DND-41 (cell line): Measurements from ENCODE around the gene DNER.

Experiments
- EZH2 ChIP-seq: IDR thresholded peaks from 3 replicates; pipeline ENCODE4 v1.6.1; 2012; ENCODE audit warnings: borderline replicate concordance, low read depth, mild to moderate bottlenecking, moderate library complexity, low read length, inconsistent platforms; ENCODE audit not compliant: severe bottlenecking
- TF ChIP-seq, protein P1 (sequence below): IDR thresholded peaks from 2 replicates; pipeline ENCODE4 v1.5.1; 2012; ENCODE audit warnings: borderline replicate concordance, low read length, moderate library complexity, mild to moderate bottlenecking; ENCODE audit not compliant: poor library complexity, severe bottlenecking; ENCODE audit errors: extremely low read depth

GRCh38 chr2:229731916-229732315 lies 17.6 kb upstream of the DNER start:
- TF ChIP-seq, protein P1, sequence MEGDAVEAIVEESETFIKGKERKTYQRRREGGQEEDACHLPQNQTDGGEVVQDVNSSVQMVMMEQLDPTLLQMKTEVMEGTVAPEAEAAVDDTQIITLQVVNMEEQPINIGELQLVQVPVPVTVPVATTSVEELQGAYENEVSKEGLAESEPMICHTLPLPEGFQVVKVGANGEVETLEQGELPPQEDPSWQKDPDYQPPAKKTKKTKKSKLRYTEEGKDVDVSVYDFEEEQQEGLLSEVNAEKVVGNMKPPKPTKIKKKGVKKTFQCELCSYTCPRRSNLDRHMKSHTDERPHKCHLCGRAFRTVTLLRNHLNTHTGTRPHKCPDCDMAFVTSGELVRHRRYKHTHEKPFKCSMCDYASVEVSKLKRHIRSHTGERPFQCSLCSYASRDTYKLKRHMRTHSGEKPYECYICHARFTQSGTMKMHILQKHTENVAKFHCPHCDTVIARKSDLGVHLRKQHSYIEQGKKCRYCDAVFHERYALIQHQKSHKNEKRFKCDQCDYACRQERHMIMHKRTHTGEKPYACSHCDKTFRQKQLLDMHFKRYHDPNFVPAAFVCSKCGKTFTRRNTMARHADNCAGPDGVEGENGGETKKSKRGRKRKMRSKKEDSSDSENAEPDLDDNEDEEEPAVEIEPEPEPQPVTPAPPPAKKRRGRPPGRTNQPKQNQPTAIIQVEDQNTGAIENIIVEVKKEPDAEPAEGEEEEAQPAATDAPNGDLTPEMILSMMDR, result no peak
- TF ChIP-seq EZH2, result no peak
